Glomerular visceral epithelial cell (primary cell): Measurements from ENCODE around the gene STUB1.
A peak's percentile ranks its signal among the peaks of the same experiment; 100 is the strongest.

Experiments used
- DNase-seq: peaks from one replicate; pipeline ENCODE4 v3.0.0-alpha.2; 2016; ENCODE audit errors: extremely low spot score

The STUB1 gene

DNA sequence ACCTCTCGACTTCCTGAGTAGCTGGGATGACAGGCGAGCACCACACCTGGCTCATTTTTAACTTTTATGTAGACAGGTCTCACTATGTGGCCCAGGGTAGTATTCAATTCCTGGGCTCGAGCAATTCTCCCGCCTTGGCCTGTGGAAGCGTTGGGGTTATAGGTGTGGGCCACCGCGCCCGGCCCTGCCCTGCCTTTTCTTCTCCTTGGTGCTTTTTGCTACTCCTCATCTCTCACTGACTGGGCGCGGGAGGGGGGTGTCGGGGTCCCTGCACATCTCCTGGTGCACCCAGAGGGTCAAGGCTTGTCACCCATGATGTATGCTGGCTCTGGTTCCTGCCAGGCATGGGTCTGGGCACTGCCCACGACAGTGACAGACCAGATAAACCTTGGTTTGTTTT, 35.7 kb upstream of the STUB1 start:
- DNase-seq, result no peak

DNA sequence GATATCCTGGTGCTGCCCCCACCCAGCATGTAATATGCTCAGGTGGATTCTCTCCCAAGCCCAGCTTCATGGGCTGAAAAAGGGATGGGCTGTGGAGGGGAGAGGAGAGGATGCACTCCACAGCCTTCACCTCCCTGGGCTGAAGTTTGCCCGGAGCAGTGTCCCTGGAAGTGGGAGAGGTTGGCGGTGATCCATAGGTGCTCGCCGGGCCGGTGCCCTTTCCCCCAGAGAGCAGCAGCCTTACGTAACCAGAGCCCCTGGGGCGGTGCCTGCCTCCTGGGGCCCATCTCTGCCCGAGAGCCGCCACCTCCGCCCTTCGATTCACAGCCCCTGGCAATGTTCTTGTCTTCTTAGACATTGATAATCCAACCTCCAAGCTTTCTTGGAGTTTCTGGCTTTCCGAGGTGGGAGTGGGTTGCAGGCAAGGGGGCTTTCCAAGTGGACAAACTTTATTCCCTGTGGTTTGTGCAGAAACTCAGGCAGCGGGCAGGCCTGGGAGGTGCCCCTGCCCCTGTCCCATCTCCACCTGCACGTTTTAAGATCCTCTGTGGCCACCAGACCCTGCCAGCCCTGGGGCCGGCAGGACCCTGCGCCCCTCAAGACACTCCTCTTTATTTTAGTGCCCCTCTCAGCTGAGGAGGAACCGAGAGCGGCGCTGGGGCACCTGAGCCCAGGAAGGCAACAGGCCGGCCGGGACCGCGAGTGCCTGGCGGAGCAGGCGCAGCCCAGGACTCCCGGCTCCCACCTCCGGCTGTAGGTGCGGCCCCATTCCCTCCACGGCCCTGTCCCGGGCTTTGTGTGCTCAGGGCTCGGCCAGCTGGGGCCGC, 34.1 kb upstream of the STUB1 start:
- DNase-seq, result no peak

DNA sequence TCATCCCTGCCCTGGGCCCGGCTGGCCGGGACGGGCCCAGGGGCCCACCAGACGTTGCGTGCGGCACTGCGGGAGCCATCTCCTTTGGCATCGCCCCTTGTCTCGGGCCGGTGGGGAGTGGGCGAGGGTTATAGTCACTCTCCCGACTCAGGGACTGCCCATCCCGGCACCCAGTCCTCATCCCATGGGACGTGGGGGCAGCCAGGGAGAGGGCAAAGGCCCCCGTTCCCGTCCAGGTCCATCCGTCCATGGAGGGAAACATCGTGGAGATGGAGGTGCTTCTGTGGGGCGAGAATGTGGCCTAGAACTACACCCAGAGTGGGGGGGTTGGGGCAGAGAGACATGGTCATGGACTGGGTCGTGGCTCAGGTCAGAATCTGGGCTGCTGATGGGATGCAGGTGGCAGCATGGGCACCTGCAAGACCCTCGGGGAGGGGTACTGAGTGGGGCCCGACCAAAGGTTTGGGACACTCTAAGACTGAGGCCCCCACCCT, 33.5 kb upstream of the STUB1 start:
- no peak for DNase-seq

DNA sequence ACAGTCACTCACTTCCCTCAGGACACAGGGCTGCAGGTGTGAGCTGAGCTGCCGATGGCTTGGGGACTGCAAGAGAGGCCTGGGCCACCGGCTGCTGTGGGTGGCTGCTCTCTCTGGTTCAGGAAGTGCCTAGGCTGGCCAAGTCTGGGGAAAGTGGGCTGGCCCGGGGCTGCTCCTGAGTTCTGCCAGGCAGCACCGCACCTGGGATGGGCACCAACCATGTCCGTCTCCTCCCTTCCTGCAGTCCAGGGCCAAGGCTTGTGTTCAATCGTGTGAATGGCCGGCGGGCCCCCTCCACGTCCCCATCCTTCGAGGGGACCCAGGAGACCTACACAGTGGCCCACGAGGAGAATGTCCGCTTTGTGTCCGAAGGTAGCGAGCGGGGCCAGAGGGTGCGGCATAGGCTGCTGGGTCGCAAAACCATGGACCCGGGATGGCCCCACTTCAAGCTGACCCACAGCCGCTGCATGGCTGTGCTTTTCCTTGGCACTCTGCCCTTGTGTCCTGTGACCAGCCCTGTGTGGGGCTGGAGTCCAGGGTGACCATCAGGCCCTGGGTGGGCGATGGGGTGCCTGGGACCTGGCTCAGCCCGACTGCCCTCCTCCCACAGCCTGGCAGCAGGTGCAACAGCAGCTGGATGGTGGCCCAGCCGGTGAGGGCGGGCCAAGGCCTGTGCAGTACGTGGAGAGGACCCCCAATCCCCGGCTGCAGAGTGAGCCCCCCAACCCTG, 32.9 kb upstream of the STUB1 start:
- no peak for DNase-seq

DNA sequence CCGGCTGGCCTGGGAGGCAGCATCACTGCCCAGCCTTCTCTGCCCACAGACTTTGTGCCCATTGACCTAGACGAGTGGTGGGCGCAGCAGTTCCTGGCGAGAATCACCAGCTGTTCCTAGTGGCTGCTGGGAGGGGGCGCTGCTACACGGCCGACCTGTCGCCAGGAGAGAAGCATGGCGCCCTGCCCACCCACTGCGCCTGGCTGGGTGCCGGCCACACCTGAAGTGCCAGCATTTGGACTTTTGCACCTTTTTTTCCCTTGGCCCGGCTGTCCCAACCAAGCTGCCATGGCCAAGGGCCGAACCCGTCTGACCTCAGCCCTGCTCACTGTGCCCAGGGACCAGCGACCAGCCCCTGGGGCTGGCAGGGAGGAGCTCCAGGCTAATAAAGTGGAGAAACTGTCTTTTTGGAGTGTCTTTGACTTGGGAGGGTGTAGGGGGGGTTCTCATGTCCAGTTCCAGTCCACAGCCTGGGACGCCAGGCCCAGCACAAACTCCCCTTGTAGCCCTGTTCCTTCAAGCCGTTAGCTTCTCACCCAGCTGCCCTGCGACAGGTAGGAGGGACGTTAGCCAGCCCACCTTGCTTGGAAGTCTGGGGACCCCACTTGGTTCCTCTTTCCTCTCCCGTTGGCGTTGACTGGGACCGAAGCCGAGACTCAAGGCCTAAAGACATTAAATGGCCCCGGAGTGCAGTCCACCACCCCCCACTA, 32.0 kb upstream of the STUB1 start:
- DNase-seq, result peak; percentile 53

DNA sequence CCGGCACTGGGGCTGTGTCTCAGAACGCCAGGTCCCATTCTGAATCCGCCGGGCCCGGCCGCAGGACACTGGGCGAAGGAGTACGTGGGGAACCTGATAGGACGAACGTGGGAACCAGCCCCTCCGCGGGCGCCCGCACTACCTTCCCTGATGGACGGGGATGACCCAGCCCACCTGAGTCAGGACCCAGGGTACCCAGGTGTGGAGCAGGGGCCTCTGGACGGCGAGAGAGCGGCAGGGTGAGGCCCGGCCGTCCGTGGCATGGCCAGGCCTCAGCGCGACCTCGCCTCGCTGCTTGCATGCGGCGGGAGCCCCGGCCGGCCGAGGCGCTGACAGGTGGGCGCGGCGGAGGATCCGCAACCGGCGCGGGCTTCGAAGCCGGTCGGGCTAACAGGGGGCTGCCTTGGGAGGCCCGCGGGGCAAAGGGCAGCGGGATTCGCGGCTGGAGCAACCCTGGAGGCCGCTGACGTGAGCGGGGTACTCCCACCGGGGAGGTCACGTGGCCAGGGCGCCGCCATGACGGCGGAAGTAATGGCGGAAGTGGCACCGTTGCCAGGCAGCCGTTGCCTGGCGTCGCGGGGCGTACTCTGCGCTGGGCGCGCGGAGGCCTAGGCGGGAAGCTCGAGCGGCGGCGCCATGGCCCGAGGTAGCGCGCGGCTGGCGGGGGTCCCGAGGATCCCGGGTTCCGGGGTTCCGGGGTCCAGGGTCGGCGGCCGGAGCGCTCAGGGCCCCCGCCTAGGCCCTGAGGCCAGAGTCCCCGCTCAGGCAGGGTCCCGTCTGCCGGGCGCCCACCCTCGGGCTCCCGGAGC, 31.2 kb upstream of the STUB1 start, which contains the start of gene WDR90:
Gene WDR90, plus strand, starts transcription at position 585 of the 809 bp plus-strand sequence. Its CDS starts 52 bp downstream, at position 637.
- DNase-seq, result peak; percentile 85

DNA sequence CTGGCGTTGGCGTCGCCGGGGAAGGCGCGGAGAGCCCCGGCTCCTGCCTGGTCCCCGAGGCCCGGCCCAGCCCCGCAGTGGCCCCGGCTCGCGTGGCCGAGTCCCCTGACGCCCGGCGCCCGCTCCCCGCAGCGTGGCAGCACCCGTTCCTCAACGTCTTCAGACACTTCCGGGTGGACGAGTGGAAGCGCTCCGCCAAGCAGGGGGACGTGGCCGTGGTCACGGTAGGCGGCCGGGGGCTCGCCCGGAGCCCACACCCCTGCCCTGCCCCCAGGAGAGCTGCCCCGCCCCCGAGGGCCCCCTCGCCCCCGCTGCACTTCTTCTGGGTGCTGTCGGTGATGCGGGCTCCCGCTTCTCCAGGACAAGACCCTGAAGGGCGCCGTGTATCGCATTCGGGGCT, 30.6 kb upstream of the STUB1 start:
- DNase-seq, result no peak

DNA sequence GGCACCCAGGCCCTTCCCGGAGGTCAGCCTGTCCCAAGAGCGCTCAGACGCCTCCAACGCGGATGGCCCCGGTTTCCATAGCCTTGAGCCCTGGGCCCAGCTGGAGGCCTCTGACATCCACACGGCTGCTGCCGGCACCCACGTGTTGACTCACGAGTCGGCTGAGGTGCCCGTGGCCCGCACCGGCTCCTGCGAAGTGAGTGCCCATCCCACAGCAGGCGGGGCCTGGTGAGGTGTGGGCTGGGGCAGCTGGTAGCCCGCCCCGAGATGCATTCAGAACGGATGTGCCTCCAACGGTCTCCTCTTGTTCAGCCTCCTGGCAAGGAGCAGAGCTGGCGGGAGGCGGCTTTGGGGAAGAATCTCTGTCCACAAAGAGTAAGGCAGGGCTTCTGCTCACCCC, 28.4 kb upstream of the STUB1 start:
- DNase-seq, result no peak

DNA sequence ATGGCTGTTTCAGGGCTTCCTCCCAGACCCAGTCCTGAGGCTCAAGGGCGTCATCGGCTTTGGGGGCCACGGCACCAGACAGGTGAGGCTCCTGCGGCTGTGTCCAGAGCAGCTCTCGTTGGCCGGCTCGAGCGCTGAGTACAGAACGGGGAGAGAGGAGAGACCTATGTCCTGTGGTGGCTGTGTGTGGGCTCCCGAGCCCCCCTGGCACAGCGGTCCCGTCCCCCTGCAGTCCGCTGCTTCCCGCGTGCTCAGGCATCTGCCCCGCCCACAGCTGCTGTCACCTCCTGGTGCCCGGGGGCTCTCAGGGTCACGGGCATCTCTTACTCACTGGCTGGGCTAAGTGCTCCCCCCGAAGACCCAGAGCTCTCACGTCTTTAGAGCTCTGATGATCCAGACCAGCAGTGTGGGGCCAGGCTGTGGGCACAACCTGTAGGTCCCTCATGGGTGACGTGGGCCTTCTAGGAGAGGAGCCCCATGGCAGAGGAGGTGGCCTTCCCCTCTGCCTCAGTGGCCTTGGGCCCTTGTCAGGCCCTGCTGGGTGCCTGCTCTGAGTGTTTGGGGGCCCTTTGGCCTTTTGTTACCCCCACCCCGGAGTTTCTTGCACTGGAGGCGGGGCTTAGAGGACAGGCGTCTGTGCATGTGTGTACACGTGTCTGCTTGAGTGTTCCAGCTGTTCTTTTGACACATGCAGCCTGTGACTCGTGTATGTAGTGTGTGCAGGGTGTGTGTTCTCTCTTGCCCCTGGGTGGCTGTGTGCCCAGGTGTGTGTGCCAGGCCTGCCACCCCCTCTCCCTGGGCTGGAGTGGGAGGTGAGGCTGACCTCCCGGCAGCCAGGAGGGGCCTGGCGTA, 27.5 kb upstream of the STUB1 start:
- DNase-seq, result no peak

DNA sequence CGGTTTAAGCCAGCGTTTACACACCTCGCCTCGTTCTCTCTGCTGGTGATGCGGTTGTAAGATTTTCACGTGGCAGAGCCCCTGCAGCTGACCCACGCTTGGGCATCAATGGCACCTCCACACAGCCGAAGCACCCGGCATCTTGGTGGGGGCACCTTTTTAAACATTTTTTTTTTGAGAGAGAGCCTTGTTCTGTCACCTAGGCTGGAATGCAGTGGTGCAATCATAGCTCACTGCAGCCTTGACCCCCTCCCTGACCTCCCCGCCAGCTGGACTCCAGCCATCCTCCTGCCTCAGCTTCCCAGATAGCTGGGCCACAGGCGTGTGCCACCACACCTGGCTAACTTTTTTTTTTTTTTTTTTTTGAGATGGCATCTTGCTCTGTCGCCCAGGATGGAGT, 26.2 kb upstream of the STUB1 start:
- no peak for DNase-seq

DNA sequence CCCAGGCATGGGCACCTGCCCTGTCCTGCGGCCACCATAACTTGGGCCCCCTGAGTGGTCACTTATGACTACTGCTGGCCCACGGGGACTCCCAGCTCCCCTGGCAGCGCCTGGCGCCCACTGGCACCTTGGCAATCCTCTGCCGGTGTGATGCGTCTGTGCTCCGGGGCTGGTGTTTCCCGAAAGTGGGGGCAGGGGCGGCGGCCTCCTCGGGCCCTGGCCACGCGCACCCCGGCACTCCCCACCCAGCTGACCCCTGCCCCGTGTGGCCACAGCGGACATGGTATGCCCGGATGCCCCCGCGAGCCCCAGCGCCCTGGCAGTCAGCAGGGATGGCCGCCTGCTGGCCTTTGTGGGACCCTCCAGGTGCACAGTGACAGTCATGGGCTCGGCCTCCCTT, 22.7 kb upstream of the STUB1 start:
- no peak for DNase-seq

DNA sequence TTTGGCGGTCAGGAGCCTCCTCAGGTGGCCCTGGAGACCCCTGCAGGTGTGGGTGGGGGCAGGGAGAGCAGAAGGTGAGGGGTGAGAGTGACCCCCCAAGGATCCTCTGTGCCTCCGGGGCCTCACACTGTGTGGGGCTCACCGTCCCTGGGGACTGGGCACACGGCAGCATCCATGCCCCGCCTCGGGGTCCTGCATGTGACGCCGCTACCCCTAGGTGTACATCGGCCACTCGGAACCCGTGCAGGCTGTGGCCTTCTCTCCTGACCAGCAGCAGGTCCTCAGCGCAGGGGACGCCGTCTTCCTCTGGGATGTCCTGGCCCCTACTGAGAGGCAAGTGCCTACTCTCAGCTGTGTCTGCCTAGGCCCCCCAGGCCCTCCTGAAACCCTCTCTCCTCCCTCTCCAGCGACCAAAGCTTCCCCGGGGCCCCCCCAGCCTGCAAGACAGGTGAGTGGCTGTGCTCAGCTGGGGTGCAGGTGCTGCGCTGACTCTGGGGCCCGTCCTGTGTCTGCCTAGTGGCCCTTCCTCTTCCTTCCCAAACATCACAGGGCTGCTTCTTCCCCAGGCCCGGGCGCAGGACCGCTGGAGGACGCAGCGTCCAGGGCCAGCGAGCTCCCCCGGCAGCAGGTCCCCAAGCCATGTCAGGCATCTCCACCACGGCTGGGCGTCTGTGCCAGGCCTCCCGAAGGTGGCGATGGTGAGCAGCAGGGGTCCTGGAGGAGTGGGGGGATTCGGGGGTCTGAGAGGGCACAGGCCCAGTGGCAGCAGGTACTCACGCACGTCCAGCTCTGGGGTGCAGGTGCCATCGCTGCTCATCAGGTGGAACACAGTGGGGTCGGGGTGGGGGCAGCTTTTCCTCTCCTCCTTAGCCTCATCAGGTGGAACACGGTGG, 21.3 kb upstream of the STUB1 start:
- no peak for DNase-seq

DNA sequence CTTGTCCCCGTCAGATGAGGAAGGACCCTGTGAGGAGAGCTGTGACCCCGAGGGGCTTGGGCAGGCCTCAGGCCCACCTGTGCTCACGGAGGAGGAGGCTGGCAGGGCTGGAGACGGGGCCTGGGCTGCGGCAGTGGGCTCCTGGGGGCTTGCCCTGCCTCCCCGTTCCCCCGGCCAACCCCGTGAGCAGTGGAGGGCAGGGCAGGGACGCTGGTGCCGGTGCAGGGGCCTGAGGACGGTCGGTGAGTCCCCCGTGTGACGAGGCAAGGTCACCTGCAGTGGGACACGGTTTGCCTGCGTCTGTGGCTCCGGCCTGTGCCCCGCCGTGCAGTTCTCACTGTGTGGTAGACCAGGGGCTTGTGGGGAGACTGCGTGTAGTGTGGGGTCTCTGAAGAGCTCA, 20.6 kb upstream of the STUB1 start:
- DNase-seq, result no peak

DNA sequence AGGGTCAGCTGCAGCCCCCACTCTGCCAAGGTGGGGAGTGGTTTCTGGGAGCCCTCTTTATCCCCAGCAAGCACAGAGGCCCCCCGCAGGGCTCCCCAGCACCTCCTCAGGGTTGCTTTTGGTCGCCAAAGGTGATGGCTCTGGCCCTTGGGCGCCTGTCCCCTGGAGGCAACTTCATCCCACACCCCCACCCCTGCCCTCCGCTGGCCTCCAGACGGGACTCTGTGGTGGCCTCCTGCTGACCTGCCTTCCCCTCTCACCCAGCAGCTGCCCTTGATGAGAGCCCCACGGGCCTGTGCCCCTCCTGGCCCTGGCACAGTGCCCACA, 20.1 kb upstream of the STUB1 start:
- no peak for DNase-seq

DNA sequence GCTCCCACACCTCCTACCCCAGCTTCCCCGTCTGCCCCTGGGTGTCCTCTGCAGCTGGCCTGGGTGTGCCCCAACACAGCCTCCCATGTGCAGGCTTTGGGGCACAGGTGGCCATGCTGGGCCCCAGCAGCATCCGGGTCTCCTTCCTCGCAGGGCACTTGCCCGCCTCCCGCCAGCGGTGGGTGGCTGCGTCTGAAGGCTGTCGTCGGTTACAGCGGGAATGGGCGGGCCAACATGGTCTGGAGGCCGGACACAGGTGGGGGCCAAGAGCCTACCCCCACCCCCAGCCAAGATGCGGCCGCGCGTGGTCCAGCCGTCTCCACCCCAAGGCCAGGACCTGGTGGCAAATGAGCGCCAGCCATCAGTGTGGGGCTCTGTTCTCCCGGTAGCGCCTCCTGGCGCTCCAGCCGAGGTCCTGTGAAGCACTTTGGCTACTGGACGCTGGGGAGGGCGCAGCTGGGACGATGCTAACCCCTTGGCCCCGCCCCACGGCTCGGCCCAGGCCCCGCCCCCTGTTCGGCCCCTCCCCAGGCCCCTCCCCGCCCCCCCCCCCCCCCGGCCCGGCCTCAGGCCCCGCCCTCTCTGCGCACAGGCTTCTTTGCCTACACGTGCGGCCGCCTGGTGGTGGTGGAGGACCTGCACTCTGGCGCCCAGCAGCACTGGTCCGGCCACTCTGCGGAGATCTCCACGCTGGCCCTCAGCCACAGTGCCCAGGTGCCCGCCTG, 19.6 kb upstream of the STUB1 start:
- DNase-seq, result peak; percentile 56

DNA sequence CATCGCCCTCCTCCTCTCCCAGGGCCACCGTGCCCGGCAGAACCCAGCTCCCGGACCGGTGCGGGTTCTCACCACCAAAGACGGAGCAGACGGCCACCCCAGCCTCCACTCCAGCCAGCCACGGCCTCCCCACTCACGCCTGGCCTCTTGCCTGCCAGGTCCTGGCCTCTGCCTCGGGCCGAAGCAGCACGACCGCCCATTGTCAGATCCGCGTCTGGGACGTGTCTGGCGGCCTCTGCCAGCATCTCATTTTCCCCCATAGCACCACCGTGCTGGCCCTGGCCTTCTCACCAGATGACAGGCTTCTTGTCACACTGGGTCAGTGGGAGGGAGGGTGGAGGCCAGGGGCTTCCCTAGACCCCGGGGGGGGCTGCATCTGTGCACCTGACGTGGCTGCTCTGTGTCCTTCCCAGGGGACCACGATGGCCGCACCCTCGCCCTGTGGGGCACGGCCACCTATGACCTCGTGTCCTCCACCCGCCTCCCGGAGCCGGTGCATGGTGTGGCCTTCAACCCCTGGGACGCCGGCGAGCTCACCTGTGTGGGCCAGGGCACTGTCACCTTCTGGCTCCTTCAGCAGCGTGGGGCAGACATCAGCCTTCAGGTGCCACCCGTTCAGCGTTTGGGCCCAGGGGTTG, 18.9 kb upstream of the STUB1 start:
- no peak for DNase-seq

DNA sequence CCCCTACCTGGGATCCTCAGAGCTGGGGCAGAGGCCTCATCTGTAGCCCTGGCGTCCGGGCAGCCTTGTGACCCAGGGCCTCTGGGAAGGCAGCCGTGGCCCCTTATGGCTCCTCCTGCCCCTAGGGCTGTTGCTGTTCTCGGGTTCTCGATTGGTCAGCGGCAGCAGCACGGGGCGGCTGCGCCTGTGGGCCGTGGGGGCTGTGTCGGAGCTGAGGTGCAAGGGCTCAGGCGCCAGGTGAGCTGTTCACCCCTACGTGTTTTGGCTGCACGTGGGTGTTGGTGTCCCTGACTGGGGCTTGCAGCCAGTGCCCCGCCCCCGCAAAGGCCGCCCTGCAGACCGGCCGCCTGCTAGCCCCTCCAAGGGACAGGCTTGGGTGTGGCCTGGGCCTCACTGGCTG, 18.1 kb upstream of the STUB1 start:
- no peak for DNase-seq

DNA sequence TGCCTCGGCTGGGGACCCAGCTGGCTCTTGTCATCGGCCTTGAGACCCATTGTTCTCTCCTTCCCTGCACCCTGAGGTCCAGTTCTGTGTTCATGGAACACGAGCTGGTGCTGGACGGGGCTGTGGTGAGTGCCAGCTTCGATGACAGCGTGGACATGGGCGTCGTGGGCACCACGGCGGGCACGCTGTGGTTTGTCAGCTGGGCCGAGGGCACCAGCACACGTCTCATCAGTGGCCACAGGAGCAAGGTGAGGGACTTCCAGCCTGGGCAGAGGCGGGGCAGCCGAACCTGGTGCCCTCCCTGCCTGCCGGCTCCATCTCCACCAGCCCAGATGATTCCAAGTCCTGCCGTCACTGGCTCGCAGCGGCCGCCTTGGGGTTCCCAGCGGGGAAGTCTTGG, 17.6 kb upstream of the STUB1 start:
- DNase-seq, result no peak

DNA sequence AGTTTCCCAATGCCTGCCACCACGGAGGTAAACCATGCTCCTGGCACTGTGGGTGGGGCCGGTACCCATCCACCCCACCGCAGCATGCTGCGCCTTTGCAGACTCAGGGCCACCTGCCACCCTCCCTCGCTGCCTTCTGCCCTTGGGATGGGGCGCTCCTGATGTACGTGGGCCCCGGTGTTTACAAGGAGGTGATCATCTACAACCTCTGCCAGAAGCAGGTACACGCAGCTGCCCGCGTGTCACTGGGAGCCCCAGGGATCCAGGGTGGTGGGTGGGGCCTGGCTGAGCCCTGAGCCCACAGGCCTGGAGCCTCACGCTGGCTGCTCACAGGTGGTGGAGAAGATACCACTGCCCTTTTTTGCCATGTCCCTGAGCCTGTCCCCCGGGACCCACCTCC, 13.6 kb upstream of the STUB1 start:
- DNase-seq, result no peak
